DND-41 (cell line): ENCODE measurements around the gene TMEM54.

Experiments used
- ATAC-seq: fragments of 200-7000 bp; cut with Tn5 transposase; 3 replicates; pipeline ENCODE4 v1.9.1; 2021; ENCODE audit warnings: low read depth; ENCODE audit not compliant: insufficient read depth
- DNase-seq: peaks from one replicate; pipeline ENCODE4 v3.0.0-alpha.2; 2020
- H2AFZ ChIP-seq: 2 replicates; pipeline ENCODE4 v1.6.0; 2012; ENCODE audit warnings: low read depth, low read length
- H3K27ac ChIP-seq: 2 replicates; pipeline ENCODE4 v1.5.1; 2012; ENCODE audit warnings: low read length, inconsistent platforms
- H3K27me3 ChIP-seq: fragments of 200-600 bp; sonication (generic); 2 replicates; pipeline ENCODE4 v1.6.0; 2012; ENCODE audit warnings: low read length, mild to moderate bottlenecking, inconsistent platforms; ENCODE audit not compliant: insufficient read depth, poor library complexity
- H3K36me3 ChIP-seq: 2 replicates; pipeline ENCODE4 v1.5.1; 2012; ENCODE audit warnings: low read length, inconsistent platforms; ENCODE audit not compliant: insufficient read depth
- H3K4me1 ChIP-seq: 2 replicates; pipeline ENCODE4 v1.5.1; 2012; ENCODE audit warnings: mild to moderate bottlenecking, low read length; ENCODE audit not compliant: insufficient read depth
- H3K4me2 ChIP-seq: 2 replicates; pipeline ENCODE4 v1.6.0; 2012; ENCODE audit warnings: mild to moderate bottlenecking, moderate library complexity, low read length, inconsistent platforms; ENCODE audit not compliant: insufficient read depth
- H3K4me3 ChIP-seq, 2 experiments: fragments of 200-600 bp in 1 of 2; shearing (Covaris generic) in 1 of 2; 2 replicates each; pipeline ENCODE4 v1.5.1; 2012 to 2016; ENCODE audit warnings: inconsistent platforms in 2 of 2, low read length in 2 of 2, mild to moderate bottlenecking in 2 of 2, low read depth in 1 of 2, moderate library complexity in 1 of 2
- H3K79me2 ChIP-seq: 2 replicates; pipeline ENCODE4 v1.6.0; 2012; ENCODE audit warnings: low read length, inconsistent platforms; ENCODE audit not compliant: insufficient read depth
- H3K9ac ChIP-seq: 2 replicates; pipeline ENCODE4 v1.6.0; 2012; ENCODE audit warnings: low read depth, mild to moderate bottlenecking, inconsistent platforms, low read length, moderate library complexity
- H3K9me3 ChIP-seq: 2 replicates; pipeline ENCODE4 v1.5.1; 2012; ENCODE audit warnings: low read length, moderate library complexity, mild to moderate bottlenecking, inconsistent platforms; ENCODE audit not compliant: insufficient read depth, severe bottlenecking
- H4K20me1 ChIP-seq: 2 replicates; pipeline ENCODE4 v1.6.0; 2012; ENCODE audit warnings: low read length; ENCODE audit not compliant: insufficient read depth
- CTCF ChIP-seq: IDR thresholded peaks from 2 replicates; pipeline ENCODE4 v1.5.1; 2012; ENCODE audit warnings: borderline replicate concordance, low read length, moderate library complexity, mild to moderate bottlenecking; ENCODE audit not compliant: poor library complexity, severe bottlenecking; ENCODE audit errors: extremely low read depth
- EZH2 ChIP-seq: IDR thresholded peaks from 3 replicates; pipeline ENCODE4 v1.6.1; 2012; ENCODE audit warnings: borderline replicate concordance, low read depth, mild to moderate bottlenecking, moderate library complexity, low read length, inconsistent platforms; ENCODE audit not compliant: severe bottlenecking

Gene TMEM54

GRCh38 chr1:32897082-32898049 lies 3.8 kb downstream of the TMEM54 start:
- Histone ChIP-seq H3K27me3 (no peaks in the 10 kb centered on the region), H3K9me3 (no peaks in the 10 kb centered on the region), H3K4me1 (no peaks in the 10 kb centered on the region), H3K79me2 (no peaks in the 10 kb centered on the region), H3K27ac (no peak overlapping the region), H3K36me3 (no peaks in the 10 kb centered on the region), H2AFZ (no peak overlapping the region), H3K9ac (no peak overlapping the region), H4K20me1 (no peaks in the 10 kb centered on the region), H3K4me3 (no peak overlapping the region), H3K4me2 (no peak overlapping the region)
- TF ChIP-seq EZH2: no peak
- no peak for TF ChIP-seq CTCF
- ATAC-seq (no peak), DNase-seq (no peak)

- DNase-seq (no peak), ATAC-seq (no peak)
- H2AFZ ChIP-seq: no peak overlapping the region
- no peaks in the 10 kb centered on the region for H3K36me3 ChIP-seq
- no peak overlapping the region for H3K4me3 ChIP-seq
- H3K9me3 ChIP-seq: no peaks in the 10 kb centered on the region
- no peak overlapping the region for H3K27ac ChIP-seq
- no peaks in the 10 kb centered on the region for H3K27me3 ChIP-seq
- no peak for TF ChIP-seq CTCF
- TF ChIP-seq EZH2: no peak
- H4K20me1 ChIP-seq: no peaks in the 10 kb centered on the region; the same call in 1 of the 2 replicates
- H3K9ac ChIP-seq: no peak overlapping the region
- no peaks in the 10 kb centered on the region for H3K79me2 ChIP-seq
- H3K4me2 ChIP-seq: no peak overlapping the region
- no peaks in the 10 kb centered on the region for H3K4me1 ChIP-seq
These were observed 4.7 kb downstream of the TMEM54 start for GRCh38 chr1:32896451-32896850.

GRCh38 chr1:32895325-32896215 lies 5.6 kb downstream of the TMEM54 start:
- Histone ChIP-seq H3K4me3 (no peak overlapping the region), H3K27me3 (no peaks in the 10 kb centered on the region), H4K20me1 (no peaks in the 10 kb centered on the region; the same call in 1 of the 2 replicates), H3K36me3 (no peaks in the 10 kb centered on the region), H2AFZ (no peak overlapping the region), H3K9me3 (no peaks in the 10 kb centered on the region), H3K4me1 (no peaks in the 10 kb centered on the region), H3K79me2 (no peaks in the 10 kb centered on the region), H3K27ac (no peak overlapping the region), H3K9ac (no peak overlapping the region), H3K4me2 (no peak overlapping the region)
- TF ChIP-seq EZH2: no peak
- no peak for TF ChIP-seq CTCF
- DNase-seq (no peak), ATAC-seq (no peak)
